HT-29 (cell line): ENCODE results near the gene FOXI1. TPM values are rescaled to one million over a fixed set of nuclear protein-coding genes. Genes with fewer than 3 reads are reported as not detected.
A peak's percentile ranks its signal among the peaks of the same experiment; 100 is the strongest.

Experiments
- DNase-seq: peaks from one replicate; pipeline ENCODE4 v3.0.0-alpha.2; 2015; ENCODE audit warnings: low spot score
- total RNA-seq: library from RNA; depleted of rRNA; stranded (reverse); fragments of >200 nt; shearing (Covaris generic); gene quantifications from 2 replicates; pipeline ENCODE4 v1.2.3, GENCODE V29; 2014; rRNA removed

Gene FOXI1
- total RNA-seq, 1 experiment from 2014 or later, result not detected

- DNase-seq, result no peak
Measured at GRCh38 chr5:170150713-170151096, 45.0 kb downstream of the FOXI1 start.

GRCh38 chr5:170151097-170151831 is 45.6 kb downstream of the FOXI1 start:
- DNase-seq, result peak; percentile 32

DNA sequence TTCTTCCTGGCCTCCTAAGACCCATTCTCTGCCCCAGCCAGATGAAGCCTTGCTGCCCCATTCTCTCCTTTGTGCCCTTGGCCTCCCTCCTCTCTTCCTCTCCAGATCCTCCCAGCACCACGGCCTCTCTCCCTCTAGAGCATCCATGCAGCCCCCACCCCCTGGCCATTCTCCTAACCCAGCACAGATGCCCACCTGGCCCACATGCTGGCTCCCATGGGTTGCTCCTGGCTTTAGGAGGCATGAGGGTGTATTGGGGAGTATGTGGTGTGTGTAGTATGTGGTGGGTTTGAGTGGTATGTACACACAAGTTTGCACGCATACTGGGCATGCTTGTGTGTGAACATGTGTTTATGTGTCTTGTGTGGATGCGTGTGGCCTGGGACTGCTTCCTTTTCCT is 47.1 kb downstream of the FOXI1 start:
- no peak for DNase-seq

DNA sequence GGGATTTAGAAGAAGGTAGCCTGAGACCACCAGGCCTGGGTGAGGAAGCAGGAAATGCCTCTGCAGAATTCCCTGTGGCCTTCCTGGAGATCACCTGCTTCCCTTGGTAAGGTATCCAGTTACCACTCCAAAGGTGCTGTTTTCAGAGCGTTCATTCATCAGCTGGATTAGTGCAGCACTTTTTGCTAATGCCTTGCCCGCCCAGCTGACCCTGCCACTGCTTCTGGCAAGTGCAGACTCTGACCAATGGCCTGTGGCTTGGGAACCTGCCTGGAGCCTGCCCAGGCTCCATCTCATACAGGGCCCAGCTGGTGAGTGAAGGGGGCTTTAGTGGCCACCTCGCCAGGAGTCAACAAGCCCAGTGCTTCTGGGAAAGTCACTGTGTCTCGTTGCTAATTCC is 48.6 kb downstream of the FOXI1 start:
- no peak for DNase-seq

GRCh38 chr5:170154744-170155143 is 49.0 kb downstream of the FOXI1 start:
- no peak for DNase-seq

GRCh38 chr5:170155771-170156170 is 50.1 kb downstream of the FOXI1 start:
- no peak for DNase-seq

GRCh38 chr5:170159101-170159698 is 53.5 kb downstream of the FOXI1 start:
- DNase-seq, result no peak

Other genes with a start within 250 kb of the FOXI1 start
- gene INSYN2B, start 125.4 kb upstream of the FOXI1 start, total RNA-seq, result not detected in 2 replicates
- not detected in 2 replicates for gene C5orf58, start 127.1 kb downstream of the FOXI1 start, total RNA-seq
- gene LCP2, start 191.9 kb downstream of the FOXI1 start, total RNA-seq, result not detected in 2 replicates